ENCODE measurements around the gene LCP2. TPM values are rescaled to one million over a fixed set of nuclear protein-coding genes. Genes with fewer than 3 reads are reported as not detected.
A peak's percentile ranks its signal among the peaks of the same experiment; 100 is the strongest.

The LCP2 gene
- total RNA-seq, 2 donors from 2014 or later: 3.9 to 6.5 TPM

GRCh38 chr5:170277867-170278281, 19.7 kb downstream of the LCP2 start:
- Histone ChIP-seq H3K4me1 (peaks cover 0 to 20% of the 10 kb centered on the region in 2 donors), H3K27ac (no peak overlapping the region), H3K27me3 (no peaks in the 10 kb centered on the region), H3K4me3 (no peak overlapping the region), H3K9me3 (no peaks in the 10 kb centered on the region), H3K36me3 (no peaks in the 10 kb centered on the region)
- DNase-seq (ENCODE audit: low spot score): no peak
- no peak for TF ChIP-seq CTCF (IDR thresholded peaks at IDR 0.05)

- no peak for DNase-seq (ENCODE audit: low spot score)
- peaks cover 0 to 20% of the 10 kb centered on the region in 2 donors for H3K4me1 ChIP-seq
Observed at GRCh38 chr5:170276140-170276539, 21.4 kb downstream of the LCP2 start.

GRCh38 chr5:170275376-170275994, 22.1 kb downstream of the LCP2 start:
- Histone ChIP-seq H3K27ac (no peak overlapping the region), H3K4me3 (no peak overlapping the region), H3K4me1 (peaks cover 0 to 20% of the 10 kb centered on the region in 2 donors), H3K9me3 (no peaks in the 10 kb centered on the region), H3K27me3 (no peaks in the 10 kb centered on the region), H3K36me3 (no peaks in the 10 kb centered on the region)
- no peak for TF ChIP-seq CTCF (IDR thresholded peaks at IDR 0.05)
- no peak for DNase-seq (ENCODE audit: low spot score)

More at GRCh38 chr5:170276140-170276539, 21.4 kb downstream of the LCP2 start:
- Histone ChIP-seq H3K27ac (no peak overlapping the region), H3K36me3 (no peaks in the 10 kb centered on the region), H3K9me3 (no peaks in the 10 kb centered on the region), H3K27me3 (no peaks in the 10 kb centered on the region), H3K4me3 (no peak overlapping the region)
- no peak for TF ChIP-seq CTCF (IDR thresholded peaks at IDR 0.05)

GRCh38 chr5:170273968-170274710, 23.4 kb downstream of the LCP2 start:
- DNase-seq (ENCODE audit: low spot score): no peak
- Histone ChIP-seq H3K9me3 (no peaks in the 10 kb centered on the region), H3K36me3 (no peaks in the 10 kb centered on the region), H3K4me3 (no peak overlapping the region), H3K27ac (no peak overlapping the region), H3K27me3 (no peaks in the 10 kb centered on the region), H3K4me1 (peaks cover 0 to 8% of the 10 kb centered on the region in 2 donors)
- TF ChIP-seq CTCF (IDR thresholded peaks at IDR 0.05): peak in 1 of 2 donors; percentile 22

GRCh38 chr5:170270293-170271069, 27.1 kb downstream of the LCP2 start:
- H3K27ac ChIP-seq: no peak overlapping the region
- TF ChIP-seq CTCF (IDR thresholded peaks at IDR 0.05): no peak
- H3K4me1 ChIP-seq: peaks cover 0 to 20% of the 10 kb centered on the region in 2 donors
- DNase-seq (ENCODE audit: low spot score): no peak
- no peaks in the 10 kb centered on the region for H3K9me3 ChIP-seq
- H3K4me3 ChIP-seq: no peak overlapping the region
- H3K27me3 ChIP-seq: no peaks in the 10 kb centered on the region
- no peaks in the 10 kb centered on the region for H3K36me3 ChIP-seq
